ENCODE results near the gene APOA5. TPM values are rescaled to one million over a fixed set of nuclear protein-coding genes. Genes with fewer than 3 reads are reported as not detected.

Gene APOA5
- total and polyA plus RNA-seq, 2 of the 8 experiments (the other 6 are each of a cell fraction or from before 2014, with no cell fraction given): 0.08 to 0.15 TPM

DNA sequence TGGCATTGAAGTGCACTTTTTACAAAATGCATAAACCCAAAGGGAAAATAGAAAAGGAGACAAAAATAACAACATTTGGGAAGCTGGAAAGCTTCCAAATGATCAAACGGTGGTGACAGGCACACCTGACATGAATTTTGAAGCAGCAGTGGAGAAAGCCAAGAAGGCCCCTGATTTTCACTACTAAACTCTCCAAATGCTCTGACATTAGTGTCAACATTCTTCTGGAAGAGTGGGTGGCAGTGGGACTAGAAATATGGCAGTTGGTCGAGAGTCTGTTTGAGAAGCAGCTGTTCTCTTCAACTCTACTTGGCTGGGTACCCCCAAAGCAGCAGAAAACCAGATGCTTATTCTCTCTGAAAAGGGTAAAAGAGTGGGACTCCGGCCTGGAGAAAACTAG lies 12.3 kb upstream of the APOA5 start:
- H3K14ac ChIP-seq (ENCODE audit: insufficient read length): no peak overlapping the region
- no peaks in the 10 kb centered on the region for H3K79me1 ChIP-seq (ENCODE audit: low read depth, low read length)
- H2BK5ac ChIP-seq (ENCODE audit: low read depth, low read length): no peak overlapping the region
- no peak overlapping the region for H3K4me2 ChIP-seq (ENCODE audit: insufficient read depth in 1 of 2, low read depth in 2 of 2, low read length in 2 of 2)
- H3K9ac ChIP-seq (replicated peaks in 1 of 4; ENCODE audit: extremely low read depth in 1 of 4, low read depth in 3 of 4, low read length in 3 of 4): no peak overlapping the region
- no peak overlapping the region for H2BK15ac ChIP-seq (ENCODE audit: low read length)
- H3K56ac ChIP-seq (replicated peaks; ENCODE audit: insufficient read length, low read depth, low read length): no peak overlapping the region
- ChIA-PET CTCF (ENCODE audit: partially characterized antibody) (interaction anchor here (0.6 to 1.5 kb wide), 4 partner anchors 11 to 20 kb away, joined by 3 read pairs; no protein-coding TSS in a partner anchor), POLR2A (ENCODE audit: partially characterized antibody) (no interaction called here)
- H3K18ac ChIP-seq (ENCODE audit: extremely low read depth, low read length): no peak overlapping the region
- H4K5ac ChIP-seq (ENCODE audit: insufficient read length, low read depth, low read length): no peak overlapping the region
- no peaks in the 10 kb centered on the region for H3K27me3 ChIP-seq (replicated peaks in 1 of 4; ENCODE audit: control insufficient read depth in 3 of 4, extremely low read depth in 1 of 4, insufficient read depth in 3 of 4, low read length in 3 of 4)
- H2BK20ac ChIP-seq (ENCODE audit: low read length): no peak overlapping the region
- no peaks in the 10 kb centered on the region for H3K9me3 ChIP-seq (ENCODE audit: insufficient read depth in 2 of 2, low read depth in 1 of 2, low read length in 1 of 2)
- no peak overlapping the region for H2AK5ac ChIP-seq (ENCODE audit: low read depth, low read length)
- no peak overlapping the region for H4K8ac ChIP-seq (ENCODE audit: extremely low read depth, insufficient read depth, low read length)
- H3K36me3 ChIP-seq (ENCODE audit: control insufficient read depth in 2 of 4, insufficient read depth in 4 of 4, low read length in 3 of 4): no peaks in the 10 kb centered on the region
- no peaks in the 10 kb centered on the region for H4K20me1 ChIP-seq (replicated peaks in 1 of 2; ENCODE audit: control insufficient read depth in 1 of 2, insufficient read depth in 2 of 2, low read length in 2 of 2)
- H3K27ac ChIP-seq (ENCODE audit: low read depth, low read length): no peak overlapping the region
- no peak overlapping the region for H4K91ac ChIP-seq (replicated peaks; ENCODE audit: insufficient read length, low read length)
- no peak for DNase-seq (ENCODE audit: low read depth in 1 of 2, low spot score in 2 of 2)
- H3K23ac ChIP-seq (ENCODE audit: insufficient read length): no peak overlapping the region
- no peak overlapping the region for H2AFZ ChIP-seq (ENCODE audit: low read length)
- H3K4me1 ChIP-seq (replicated peaks in 1 of 4; ENCODE audit: control insufficient read depth in 3 of 4, insufficient read depth in 4 of 4, low read length in 3 of 4): no peaks in the 10 kb centered on the region
- no peak for FAIRE-seq
- no peak overlapping the region for H2BK12ac ChIP-seq (ENCODE audit: low read depth, low read length)
- H2BK120ac ChIP-seq (replicated peaks; ENCODE audit: low read depth, low read length): no peak overlapping the region
- H3K4me3 ChIP-seq (ENCODE audit: extremely low read depth in 1 of 4, insufficient read depth in 2 of 4, low read depth in 3 of 4, low read length in 4 of 4): no peak overlapping the region
- H3K4ac ChIP-seq (replicated peaks; ENCODE audit: insufficient read length, low read depth, low read length): no peak overlapping the region
- no peaks in the 10 kb centered on the region for H3K23me2 ChIP-seq (ENCODE audit: low read depth, low read length)
- H3K79me2 ChIP-seq (ENCODE audit: control insufficient read depth in 1 of 2, insufficient read depth in 2 of 2, low read length in 2 of 2): no peaks in the 10 kb centered on the region
- 89% methylated on average over 3 of the region's 3 CpGs; no CpG with 5 or more reads in 1 of the 2 experiments for WGBS, 2 experiments (ENCODE audit: extremely low coverage in 1 of 2, insufficient coverage in 1 of 2, insufficient read length in 1 of 2, insufficient replicate concordance in 2 of 2, low coverage in 1 of 2, low lambda C conversion rate in 2 of 2, missing lambda C conversion rate in 1 of 2)

Measured in H1 (cell line).